GM21515 (cell line): Measurements from ENCODE around the gene DCT.

Source experiments
- ATAC-seq: cut with Tn5 transposase; IDR thresholded peaks from one replicate; pipeline ENCODE4 v1.9.1; 2021; ENCODE audit not compliant: unreplicated experiment

The DCT gene

DNA sequence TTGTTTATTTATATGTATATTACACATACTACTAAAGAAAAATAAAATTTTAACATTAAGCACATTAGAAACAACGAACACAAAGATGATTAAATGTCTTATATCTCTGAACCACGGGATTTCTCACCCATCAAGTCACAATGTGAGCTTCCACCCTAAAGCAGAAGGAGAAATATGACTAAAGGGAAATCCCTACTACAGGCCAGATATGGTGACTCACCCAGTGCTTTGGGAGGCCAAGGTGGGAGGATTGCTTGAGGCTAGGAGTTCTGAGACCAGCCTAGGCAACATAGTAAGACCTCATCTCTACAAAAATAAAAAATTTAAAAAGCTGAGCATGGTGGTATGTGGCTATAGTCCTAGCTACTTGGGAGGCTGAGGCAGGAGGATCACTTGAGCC, 24.6 kb downstream of the DCT start:
- ATAC-seq = no peak

DNA sequence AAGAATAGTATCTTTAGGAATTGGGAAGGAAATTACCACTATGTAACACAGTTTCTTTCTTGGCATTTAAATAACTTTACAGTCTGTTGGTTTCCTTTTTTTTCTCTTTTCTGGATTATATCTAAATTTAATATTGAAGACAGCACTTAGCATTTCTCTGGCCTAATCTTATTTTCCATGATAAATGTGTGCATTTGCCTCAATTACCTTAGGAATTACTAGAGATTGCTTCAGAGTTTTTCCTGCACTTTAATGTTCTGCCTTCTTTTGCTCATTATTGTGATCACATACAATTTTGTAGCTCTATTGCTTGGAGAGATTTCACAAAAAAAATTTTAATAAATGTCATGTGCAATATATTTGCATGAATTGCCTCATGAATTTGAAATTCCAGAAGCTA, 25.1 kb downstream of the DCT start:
- no peak for ATAC-seq

DNA sequence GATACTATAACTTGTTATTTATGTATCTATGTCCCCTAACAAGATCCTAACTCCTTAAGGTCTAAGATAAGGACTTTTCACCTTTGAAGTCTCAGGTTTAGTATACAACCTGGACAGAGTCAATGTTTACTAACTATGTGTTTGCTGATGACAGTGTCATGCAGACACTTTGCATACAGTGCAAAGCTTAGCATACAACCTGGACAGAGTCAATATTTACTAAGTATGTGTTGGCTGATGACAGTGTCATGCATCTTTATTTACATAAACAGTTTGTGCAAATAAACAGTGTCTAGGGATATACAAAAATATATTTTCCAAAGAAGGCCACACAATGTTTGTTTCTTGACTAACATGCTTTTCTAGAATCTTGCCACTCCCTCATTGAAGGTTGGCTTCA, 34.7 kb downstream of the DCT start:
- ATAC-seq = no peak

DNA sequence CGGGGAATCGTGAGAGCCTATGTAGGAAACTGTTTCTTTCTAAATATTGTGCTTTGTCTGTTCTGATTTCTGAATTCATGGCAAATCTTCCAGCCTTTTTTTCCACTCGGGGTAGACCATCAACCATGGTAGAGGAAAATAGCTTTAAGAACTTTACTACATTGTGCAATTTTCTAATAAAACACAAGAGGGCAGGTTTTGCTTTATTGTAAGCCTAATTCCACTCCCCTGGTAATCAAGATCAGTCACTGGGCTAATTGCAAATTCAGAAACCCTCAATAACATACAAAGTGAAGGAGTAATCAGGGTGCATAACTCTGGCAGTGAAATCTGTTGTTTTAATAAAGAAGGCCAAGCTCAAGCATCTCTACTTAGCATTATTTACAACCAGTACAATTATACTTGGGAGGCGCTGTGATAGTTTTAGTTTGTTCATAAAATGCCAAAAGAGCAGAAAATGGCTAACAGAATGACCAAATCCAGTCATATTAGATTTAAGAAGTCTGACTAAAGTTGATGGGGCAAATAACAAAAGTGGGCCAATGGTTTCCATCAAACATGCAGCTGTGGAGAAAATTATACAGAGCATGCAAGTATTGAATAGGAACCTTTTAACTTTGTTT, 43.8 kb downstream of the DCT start:
- no peak for ATAC-seq

DNA sequence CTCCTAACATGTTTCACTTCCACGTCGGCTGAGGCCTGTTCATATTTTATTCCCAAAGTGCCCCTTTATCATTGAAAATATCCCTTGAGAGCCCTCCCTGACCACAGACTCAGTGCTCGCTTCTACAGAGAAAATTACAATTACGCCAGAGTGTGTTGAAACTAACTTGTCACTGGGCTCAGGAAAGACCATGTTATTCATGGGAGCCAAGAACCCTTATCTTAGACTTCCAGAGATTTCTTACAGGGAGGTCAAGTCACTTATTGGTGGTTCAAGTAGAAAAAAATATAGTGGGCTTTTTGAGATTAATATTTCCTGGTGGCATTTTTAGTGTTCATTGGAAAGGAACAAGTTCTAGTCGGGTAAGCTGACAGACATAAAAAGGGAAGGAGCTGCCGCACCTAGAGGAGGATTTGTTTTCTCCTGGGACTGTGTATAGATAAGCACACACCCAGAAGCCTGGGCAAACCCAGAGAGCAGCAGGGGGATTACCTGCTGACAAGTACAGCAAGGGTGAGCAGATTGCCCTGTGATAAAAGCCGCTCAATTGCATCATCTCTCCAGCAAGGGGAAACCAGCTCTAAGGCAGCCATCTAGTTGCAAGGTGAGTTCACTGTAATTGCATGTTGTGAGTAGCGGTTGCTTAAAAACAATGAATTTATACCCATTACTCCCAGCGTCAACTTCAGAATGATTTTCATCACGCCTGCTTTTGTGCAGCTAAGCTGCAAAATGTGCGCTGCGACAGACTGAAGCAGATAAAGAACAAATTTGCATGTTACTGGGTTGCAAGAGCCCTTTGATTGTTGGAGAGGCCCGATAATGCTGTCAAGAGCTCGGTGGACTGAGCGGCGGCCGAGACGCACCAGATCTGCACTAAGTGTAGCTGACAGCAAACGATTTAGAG, 46.2 kb downstream of the DCT start:
- no peak for ATAC-seq

DNA sequence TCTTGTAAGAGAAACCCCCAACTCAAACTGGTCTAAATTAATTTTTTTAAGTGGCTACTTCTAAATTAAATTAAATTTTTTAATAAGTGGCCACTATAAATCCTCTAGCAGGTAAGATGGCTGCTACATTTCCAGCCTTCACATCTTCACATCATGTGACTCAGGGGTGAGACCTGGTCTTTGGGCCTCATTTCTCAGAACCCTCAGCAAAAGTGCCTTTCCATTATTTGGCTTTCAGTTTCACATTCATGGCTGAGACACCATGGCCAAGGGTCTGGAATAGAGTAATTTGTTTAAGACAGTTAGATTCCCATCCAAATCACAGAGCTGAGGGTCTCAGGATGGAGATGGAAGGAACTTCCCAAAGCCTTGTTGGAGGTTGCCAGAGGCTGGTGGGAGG, 47.5 kb downstream of the DCT start:
- no peak for ATAC-seq

DNA sequence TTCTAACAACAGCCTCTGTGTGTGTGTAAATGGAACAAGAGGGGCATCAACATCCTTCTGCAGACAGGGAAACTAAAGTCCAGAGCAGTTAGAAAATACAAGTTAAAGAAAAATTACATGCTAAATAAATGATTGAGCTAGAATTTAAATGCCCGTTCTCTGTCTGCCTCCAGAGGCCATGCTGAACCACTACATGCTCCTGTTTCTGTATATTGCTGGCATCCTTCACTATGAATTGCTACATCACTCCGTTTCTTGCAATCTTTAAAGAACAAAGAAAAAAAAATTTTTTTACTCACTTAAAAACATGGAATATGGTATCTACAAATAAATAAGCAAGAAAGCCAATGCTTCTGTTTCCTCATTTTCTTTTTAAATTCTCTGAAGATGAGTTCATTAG, 47.9 kb downstream of the DCT start:
- ATAC-seq = no peak

DNA sequence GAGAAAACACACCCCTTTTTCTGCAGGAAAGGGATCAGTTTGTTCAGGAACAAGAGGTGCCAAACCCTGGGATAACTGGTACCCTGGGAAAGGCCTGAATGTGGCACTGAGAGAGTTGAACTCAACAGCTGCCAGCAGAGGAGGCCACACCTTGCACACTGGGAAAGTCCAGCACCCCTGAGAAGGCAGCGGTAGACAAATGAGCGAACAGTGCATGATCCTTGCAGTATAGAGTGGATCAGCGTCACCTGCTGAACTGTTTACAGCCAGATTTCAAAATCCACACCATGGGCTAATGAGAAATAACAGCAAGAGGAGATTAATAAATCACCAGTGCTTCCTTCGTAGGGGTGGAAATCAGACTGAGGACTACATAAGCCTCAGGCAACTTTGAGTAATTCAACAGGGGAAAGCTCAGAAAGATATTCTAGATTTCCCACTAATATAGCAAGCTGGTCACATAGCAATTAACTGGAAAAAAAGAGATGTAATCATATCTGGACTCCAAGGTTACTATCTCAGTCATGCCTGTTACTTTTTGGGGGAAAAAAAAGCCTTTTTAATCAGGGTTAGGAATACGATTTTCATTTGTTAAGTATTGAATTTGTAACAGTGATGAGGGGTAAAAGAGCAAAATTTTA, 52.0 kb downstream of the DCT start:
- no peak for ATAC-seq

DNA sequence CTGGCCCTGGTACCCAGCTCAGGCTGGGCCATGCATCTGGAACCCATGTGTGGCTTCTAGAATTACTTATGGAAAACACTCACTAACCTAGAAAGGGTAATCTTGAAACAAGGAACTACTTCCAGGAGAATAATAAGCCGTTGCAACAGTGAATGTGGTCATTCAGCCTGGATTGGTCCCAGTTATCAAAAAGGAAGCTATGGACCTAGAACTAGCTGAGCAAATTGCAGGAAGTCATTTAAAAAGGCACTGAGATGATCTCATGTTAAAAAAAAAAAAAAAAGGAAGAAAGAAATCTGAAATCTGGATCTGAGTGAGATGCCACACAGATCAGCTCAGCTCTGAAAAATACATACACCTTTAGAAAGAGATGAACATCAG, 59.6 kb downstream of the DCT start:
- no peak for ATAC-seq

DNA sequence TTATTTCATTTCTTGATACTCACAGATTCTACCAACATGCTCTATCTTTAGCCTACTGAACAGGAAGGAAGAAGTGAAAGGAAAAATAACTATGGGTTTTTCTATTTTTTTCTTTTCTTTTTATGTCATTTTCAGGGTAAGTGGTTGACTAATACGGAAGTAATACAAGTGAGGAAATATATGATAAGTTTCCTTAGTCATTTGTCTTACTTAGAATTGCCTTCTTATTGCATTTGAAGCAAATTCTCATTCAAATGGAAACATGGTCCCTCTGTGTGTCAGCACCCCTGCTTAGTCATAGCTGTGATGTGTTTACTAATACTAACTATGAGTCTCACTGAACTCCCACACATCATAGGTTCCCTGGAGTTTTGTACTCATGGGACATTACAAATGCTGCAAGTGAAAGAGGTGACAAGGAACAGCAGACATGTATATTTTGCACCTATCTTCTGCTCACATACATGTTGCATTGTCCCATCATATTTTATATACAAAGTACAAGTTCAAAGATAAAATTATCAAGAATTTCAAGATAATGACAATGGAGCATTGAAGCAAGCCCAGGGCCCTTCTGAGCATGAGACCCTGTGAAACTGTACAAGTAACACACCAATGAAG, 60.1 kb downstream of the DCT start:
- ATAC-seq = no peak

DNA sequence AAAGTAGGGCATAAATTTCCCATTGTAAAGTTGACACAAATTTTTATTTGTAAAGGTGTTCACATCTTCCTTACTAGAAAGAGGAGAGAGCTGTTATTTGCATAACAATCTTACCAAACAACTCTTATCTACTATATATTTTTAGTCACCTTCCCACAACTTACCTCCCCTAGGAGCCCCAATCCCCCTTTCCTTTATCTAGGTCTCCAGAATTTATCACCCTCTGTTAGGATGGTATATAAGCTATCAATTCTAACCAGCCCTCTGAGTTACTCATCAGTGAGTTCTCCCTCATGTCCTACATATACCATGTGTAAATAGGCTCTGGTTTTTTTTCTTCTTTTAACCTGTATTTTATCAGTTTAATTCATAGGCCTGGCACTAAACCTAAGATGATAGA, 62.2 kb downstream of the DCT start:
- ATAC-seq = no peak

DNA sequence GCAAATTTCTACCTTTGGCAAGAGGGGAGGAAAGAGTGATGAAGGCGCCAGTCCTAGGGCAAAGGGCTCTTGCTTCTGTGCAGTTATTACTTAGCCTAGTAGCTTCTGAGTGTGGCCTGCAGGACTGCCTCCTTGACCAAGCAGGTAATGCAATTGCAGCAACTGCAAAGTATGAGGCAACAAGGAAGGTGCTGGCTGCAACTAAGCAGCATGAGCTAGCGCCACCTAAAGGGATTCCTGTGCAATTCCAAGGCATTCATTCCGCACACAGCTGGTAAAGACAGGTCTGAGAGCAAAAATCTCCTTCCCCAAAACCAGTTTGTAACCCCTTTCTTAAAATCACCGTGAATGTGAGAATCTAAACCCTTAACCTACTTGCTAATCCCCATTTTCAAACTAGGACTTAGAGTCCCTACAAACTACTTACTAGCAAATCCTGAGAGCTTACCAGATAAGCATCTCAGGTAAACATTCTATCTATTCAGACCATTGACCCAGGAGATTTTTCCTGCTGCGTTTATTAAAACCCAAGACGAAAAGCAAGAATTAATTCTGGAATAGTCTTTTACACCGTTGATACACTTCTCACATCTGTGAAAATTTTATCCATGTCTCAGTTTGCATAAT, 62.9 kb downstream of the DCT start:
- no peak for ATAC-seq

DNA sequence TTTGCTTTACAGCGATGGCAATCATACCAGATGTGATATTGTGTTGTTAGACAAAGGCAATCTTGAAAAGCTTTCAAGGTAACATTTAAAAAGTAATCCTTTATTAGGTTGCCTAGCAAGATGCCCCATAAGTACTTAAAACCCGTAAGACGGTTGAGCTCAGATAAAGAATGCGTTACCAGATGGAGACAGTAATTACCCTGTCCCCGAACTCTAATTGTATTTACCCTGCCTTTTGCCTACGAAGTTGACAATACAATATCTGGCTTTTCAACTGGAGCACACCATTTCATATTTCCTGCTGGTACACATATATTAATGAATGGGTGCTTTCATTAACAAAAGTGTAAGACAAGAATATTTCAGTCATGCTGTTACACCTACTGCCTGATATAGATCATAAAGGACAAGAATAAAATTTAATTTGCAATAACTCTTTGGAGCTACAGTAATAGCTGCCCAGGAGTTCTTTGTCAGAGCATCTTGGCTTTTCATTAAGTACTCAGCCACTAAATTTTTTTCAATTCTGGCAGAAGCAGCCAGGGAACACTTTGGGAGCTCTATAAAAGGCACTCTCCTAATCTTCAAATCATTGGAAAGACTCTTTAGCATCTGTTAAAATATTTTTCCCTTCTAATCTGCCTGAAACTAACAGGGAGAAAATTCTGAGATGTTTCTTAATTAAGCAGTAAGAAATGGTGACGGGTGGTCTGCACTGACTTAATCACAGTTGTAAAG, 63.8 kb downstream of the DCT start:
- ATAC-seq = no peak

DNA sequence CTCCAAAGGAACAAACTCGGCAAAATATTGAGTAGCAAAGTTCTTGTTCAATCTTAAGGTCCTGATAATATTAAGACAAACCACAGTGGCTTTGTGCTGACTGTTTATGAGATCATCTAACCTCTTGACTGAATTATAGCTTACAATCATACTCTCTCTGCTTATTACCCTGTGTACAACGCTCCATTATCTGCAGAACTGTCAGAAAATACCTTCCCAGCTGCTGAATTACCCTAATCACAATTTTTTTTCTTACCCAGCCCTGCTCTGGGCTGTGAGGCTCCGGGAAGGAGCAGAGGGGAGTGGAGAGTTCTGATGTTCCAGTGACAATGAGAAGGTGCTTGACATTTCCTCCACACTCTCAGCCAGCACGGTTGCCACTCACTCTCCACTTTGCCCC, 64.8 kb downstream of the DCT start:
- no peak for ATAC-seq

DNA sequence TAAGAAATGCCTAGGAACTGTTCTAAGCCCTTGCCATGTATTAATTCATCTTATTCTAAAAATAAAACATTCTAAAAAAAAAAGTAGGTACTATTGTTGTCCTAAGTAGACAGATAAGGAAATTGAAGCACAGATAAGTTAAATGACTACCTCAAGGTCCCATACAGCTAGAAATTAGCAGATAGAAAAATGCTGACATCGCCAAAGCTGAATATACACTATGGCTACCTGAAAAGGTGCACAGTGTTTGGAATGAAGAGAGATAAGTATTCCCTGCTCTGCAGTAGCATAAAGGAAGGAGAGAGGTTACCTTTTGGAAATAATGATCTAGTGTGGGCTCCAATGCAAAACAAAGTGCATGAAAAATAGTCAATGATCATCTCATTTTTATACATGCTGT, 65.3 kb downstream of the DCT start:
- ATAC-seq = no peak

DNA sequence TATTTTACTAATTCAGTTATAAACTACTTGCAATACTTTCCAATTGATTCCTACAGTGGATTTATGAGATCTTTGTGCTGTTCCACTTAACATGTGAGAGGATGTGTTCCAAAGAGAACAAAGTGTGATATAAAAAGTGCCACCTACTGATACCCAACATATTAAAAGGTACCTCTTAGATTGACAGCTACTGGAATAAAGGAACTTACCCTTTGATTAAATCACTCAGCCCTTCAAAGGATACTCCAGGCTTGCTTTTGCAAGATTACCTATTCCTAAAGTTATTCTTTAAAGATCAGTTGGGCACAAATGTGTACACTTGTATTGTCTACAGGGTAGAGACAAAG, 65.9 kb downstream of the DCT start:
- no peak for ATAC-seq

DNA sequence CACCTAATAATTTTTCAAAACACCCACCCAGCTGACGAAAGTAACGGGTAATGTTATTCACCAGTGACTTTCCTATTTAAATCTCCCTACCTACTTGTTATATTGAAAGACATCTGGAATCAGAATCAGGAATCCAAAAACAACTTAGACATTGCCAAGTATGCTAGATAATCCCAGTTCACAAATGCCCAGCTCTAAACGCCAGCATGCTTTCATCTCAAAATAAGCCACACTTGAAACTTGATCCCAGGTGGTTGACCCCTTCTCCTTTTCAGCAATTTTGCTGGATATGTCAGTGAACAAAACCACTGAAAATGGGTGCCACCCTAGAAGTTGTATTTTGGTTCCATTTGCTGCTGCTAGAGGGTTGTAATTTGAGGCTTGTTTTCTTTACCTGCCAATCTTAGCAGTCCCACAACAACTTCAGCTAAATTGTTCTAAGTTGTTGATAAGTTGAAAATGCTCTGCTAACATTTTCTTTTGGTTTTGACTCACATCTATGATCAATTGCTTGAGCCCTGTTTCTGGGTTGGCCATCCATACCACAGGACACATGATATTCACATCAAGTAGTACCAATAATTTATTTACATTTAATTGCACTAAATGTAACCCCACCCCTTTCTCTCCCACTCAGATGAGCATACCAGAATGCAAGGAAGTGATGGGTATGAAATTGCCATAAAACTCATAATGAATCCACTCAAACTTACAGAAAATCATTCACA, 66.4 kb downstream of the DCT start:
- ATAC-seq = no peak

DNA sequence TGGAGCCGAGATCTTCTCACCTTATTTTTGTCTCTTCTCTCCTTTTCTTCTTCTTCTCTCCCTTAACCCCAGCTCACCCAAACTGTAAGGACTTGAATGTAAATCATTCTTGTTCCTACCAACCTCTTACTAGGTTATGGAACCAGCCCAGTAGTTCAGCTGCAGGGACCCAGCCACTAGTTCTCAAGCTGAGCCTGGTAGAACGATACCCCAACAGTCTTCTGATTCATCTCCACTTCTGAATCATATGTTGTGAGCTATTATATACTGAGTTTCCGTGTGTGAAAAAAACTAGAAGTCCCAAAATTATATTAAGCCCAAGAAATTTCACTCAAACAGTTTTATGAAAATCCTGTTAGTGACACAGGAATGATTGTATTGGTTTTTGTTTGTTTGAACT, 67.7 kb downstream of the DCT start:
- no peak for ATAC-seq

DNA sequence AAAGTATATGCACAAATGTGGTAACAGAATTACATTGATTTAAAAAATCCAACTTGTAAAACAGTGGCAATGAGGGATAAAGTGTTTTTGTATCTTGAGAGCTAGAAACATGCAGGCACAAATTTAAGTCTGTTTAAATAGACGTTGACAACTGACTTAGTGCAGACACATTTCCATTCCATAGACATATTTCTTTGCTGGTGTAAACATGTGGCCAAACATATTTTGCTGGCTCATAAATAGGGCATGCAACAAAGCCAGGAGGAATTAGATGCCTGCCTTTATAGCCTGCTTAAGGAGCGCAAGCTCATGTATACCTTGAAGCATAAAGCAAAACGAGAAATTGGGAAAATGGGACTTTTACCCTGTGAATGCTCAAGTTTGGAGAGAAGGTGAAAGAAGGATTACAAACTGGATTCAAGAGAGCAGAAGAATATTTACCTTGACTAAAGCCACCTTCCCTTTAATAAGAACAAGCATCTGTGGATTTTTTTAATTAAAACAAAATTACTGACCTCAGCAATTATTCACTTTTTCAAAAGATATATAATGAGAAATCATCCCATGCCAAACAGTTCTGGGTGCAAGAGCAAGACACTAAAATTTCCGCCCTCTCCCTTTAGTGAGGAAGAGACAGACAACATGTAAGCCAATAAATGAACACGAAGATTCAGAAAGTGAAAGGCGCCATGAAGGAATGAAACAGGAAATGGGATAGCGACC, 71.0 kb downstream of the DCT start:
- ATAC-seq = no peak
